A673 (cell line): Measurements from ENCODE around the gene GPN3.

ENCODE experiments used
- CTCF ChIP-seq: fragments of 300-800, 200-600 bp; sonication (generic); conservative IDR thresholded peaks from 2 replicates; pipeline ENCODE4 v1.5.1; 2017; ENCODE audit warnings: low read depth, mild to moderate bottlenecking, antibody characterized with exemption, low read length, moderate library complexity, mixed read lengths
- EZH2 ChIP-seq: fragments of 200-600 bp; sonication (generic); IDR thresholded peaks from 2 replicates; pipeline ENCODE4 v1.6.1; 2017; ENCODE audit warnings: borderline replicate concordance, low read depth, mild to moderate bottlenecking, mixed read lengths, antibody characterized with exemption, low read length; ENCODE audit not compliant: poor library complexity, severe bottlenecking

DNA sequence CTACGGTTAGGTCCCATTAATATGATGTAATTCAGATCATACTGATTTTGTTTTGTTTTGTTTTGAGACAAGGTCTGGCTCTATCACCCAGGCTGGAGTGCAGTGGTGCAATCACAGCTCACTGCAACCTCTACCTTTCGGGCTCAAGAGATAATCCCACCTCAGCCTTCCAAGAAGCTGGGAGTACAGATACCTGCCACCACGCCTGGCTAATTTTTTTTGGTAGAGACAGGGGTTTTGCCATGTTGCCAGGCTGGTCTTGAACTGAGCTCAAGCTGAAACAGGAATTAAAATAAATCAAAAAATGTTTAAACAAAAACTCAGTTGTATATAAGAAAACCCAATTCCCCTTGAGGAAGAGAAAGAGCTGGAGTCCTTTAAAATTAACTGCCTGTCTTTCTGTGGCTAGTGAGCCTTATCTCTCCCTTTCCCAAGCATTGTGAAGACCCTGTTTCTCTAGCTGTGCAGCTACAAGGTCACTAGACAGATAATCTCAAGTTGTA lies 46.8 kb downstream of the GPN3 start:
- no peak for TF ChIP-seq CTCF
- no peak for TF ChIP-seq EZH2
